GM19043 (cell line): ENCODE results near the gene MRPL41.
"Not testable (repeated sequence)": the region's sequence is repeated elsewhere in the genome, so short reads cannot be mapped to it uniquely, and the experiment has no call there.

Experiments used
- ATAC-seq: cut with Tn5 transposase; IDR thresholded peaks from one replicate; pipeline ENCODE4 v1.9.1; 2021; ENCODE audit warnings: low read depth; ENCODE audit not compliant: unreplicated experiment

Gene MRPL41

DNA sequence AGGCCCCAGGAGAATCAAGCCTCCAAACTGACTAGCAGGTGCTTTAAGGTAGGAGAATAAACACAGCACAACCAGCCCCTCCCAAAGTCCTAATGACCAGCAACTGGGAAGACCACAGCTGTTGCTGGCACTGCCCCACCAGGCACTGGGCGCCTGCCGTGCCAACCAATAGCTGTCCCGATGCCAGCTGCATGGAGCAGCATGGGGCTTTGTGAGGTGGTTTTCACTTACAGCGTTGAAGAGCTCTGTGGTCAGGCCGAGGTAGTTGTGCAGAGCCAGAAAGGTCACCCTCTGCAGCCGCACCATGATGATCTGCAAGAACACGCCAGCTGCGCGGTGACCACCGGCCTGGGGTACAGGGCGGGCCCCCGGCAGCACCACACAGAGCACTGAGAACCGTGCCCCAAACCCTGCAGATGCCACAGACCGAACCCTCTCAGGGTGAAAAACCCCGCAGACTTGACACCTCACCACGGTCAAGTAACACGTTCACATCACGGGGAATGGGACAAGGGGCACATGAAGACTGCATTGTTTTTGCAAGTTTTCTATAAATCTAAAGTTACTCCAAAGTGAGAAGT, 30.2 kb upstream of the MRPL41 start:
- ATAC-seq, result no peak

DNA sequence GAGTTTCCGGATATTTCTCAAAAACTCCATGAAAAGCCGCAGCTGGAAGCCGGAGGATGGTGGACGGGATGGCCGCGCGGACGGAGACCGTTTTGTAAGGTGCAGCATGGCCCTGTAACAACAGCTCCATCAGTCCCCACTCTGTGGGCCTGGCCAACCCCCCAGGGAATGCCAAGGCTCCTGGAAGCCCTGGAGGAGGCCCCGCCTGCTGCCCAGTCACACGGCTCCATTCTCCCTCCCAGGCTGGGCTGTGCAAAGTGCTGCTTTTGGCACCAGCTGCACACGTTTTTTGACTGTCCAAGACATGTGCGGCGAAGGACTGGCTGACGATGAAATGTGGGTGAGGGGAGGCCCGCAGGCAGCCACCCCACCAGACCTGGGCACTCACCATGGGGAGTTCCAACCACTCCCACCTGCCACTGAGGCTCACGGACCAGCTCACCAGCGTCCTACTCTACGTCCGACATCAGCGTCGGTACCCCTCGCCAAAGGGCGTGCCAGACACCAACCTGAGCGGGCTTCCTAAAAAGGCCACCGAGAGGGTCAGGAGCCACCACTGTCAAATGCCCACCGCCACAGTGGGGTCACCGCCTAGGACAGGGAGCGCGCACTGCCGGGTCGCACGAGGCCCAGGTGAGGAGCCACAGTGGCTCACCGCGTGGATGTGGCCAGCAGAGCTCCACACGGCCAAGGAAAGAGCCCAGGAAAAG, 28.8 kb upstream of the MRPL41 start:
- ATAC-seq, result no peak

DNA sequence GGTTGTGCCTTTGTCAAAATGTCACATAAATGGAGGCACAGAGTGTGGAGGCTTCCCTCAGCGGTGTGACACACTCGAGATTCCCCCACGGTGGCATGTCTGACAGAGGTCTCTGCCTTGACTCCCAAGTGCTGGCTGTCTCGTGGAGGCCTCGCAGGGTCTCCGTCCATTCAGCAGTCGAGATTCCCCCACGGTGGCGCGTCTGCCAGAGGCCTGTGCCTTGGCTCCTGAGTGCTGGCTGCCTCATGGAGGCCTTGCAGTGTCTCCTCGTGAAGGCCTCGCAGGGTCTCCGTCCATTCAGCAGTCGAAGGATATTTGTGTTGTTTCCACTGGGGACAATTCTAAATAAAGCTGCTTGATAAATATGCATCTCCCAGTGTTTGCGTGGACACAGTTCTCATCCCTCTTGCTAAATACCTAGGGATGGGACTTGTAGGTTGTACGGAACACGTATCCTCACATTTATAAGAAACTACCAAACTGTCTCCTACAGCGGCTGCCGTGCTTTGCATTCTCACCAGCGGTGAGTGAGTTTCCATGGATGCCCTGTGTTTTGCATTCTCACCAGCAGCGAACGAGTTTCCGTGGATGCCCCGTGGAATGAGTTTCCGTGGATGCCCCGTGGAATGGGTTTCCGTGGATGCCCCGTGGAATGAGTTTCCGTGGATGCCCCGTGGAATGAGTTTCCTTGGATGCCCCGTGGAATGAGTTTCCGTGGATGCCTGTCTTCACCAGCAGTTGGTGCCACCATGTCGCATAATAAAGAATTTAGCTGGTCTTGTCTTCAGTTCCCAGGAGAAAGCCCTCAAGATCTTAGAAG, 27.3 kb upstream of the MRPL41 start:
- no peak for ATAC-seq

DNA sequence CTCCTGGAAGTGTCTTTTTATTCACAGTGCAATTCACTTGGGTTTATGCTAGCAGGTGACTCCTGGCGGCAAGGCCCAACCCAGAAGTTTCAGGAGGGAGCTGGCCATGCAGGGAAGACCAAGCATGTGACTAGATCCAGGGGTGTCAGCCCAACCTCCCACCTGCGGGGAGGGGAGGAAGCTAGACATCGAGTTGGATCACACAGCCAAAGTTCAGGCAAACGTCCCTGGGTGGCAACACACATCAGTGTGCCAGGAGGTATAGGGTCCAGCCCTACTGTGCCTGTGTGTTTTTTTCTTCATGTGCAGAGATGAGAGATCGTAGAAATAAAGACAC, 26.7 kb upstream of the MRPL41 start:
- ATAC-seq, result no peak

DNA sequence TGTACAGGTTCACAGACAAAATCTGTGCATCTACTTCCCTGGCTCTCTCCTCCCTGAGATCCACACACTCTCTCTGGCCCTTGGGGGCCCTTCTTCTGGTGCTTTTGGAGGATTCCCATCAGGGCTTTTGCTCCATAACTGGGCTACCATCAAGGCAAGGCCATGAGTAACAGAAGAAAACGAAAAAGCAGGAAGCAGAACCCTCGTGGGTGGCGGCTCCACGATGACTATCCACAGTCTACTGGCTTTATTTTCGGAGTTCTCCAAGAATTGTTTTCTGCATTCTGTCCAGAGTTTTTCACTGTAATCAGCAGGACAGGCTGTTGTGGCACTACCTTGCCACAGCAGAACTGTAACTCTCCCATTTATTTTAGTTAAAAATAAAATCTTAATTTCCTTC, 21.3 kb upstream of the MRPL41 start:
- no peak for ATAC-seq

DNA sequence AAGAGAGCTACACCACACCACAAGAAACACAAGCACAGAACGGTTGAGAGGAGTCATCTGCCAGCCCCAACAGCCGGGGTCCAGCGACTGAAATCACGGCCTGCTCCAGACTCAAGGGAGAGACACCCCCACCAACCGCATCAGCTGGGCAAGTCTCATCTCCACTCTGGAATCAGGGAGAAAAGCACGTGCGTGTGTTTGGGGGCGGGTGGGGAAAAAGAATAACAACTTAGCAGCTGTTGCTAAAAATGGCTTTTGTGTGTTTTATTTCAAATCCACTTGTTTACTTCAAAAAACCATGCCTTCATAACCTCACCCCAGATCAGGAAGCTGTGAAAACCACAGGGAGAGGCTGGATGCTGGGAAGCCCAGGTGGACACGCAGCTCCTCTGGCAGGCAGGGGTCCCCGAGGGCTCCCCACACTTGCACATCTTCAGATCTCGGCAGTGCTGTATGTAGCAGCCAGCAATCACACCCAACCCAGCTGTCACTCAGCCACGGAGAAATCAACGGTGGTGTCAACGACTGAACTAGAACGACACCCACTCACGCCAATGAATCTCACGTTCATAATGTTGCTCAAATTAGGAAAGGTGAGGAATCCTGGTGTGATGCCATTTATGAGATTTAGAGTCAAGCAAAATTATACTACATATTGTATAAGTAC, 20.4 kb upstream of the MRPL41 start:
- no peak for ATAC-seq

DNA sequence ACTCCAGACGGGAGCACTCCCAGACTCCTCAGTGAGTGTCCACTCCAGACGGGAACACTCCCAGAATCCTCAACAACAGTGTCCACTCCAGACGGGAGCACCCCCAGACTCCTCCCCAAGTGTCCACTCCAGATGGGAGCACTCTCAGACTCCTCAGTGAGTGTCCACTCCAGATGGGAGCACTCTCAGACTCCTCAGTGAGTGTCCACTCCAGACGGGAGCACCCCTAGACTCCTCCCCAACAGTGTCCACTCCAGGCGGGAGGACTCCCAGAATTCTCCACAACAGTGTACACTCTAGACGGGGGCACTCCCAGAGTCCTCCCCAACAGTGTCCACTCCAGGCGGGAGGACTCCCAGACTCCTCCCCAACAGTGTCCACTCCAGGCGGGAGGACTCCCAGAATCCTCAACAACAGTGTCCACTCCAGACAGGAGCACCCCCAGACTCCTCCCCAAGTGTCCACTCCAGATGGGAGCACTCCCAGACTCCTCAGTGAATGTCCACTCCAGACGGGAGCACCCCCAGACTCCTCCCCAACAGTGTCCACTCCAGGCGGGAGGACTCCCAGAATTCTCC, 18.7 kb upstream of the MRPL41 start:
- ATAC-seq, result not testable (repeated sequence)

DNA sequence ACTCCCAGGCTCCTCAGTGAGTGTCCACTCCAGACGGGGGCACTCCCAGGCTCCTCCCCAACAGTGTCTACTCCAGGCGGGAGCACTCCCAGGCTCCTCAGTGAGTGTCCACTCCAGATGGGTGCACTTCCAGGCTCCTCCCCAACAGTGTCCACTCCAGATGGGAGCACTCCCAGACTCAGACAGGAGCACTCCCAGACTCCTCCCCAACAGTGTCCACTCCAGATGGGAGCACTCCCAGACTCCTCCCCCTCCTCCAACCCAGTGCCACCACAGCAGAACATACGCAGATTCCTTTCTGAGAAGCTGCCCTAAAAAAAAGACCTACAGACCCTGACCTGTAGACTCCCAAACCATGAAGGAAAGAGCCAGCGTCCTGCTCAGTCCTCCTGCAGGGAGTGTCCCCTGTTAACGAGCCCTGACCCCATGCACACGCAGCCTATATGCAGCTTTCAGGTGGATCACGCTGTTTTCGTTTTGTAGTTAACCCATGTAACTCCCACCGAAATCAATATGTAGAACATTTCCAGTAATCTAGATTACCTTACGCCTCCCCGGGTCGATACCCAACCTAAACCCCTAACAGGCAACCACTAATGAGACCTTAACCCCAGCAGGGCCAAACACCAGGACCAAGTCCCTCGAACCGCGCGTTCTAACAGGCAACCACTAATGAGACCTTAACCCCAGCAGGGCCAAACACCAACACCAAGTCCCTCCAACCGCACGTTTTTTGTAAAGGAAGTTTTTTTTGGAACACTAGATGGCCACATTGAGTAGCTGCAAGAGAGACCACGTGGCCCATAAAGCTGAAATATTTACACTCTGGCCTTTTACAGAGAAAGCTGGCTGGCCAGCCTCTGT, 17.2 kb upstream of the MRPL41 start:
- ATAC-seq, result no peak

DNA sequence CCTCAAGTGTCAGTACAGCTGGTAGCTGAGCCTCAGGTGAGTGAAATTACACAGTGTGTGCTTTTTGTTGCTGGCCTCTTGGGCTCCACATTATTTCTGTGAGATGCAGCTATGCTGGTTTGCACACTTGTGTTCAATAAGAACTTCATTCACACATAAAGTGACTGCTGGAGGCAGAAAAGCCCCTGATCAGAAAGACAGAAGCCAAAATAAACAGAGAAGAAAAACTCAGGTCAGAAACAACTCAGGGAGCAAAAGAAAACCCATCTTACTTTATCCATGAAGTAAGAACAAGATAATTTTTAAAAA, 16.6 kb upstream of the MRPL41 start:
- no peak for ATAC-seq

DNA sequence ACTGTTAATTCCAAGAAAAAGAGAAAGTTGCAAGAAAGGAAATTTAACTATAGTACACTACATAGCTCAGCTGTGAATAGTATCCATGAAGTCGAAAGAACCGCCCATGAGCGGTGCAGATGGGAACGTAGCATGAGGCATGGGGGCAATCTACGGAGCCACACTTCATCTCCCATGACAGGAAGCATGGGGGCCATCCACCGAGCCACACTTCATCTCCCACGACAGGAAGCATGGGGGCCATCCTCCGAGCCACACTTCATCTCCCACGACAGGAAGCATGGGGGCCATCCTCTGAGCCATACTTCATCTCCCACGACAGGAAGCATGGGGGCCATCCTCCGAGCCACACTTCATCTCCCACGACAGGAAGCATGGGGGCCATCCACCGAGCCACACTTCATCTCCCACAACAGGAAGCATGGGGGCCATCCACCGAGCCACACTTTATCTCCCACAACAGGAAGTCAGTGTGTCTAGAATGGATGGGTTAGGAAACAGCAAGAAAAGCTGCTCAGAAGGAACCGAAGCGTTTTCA, 15.0 kb upstream of the MRPL41 start:
- not testable (repeated sequence) for ATAC-seq

DNA sequence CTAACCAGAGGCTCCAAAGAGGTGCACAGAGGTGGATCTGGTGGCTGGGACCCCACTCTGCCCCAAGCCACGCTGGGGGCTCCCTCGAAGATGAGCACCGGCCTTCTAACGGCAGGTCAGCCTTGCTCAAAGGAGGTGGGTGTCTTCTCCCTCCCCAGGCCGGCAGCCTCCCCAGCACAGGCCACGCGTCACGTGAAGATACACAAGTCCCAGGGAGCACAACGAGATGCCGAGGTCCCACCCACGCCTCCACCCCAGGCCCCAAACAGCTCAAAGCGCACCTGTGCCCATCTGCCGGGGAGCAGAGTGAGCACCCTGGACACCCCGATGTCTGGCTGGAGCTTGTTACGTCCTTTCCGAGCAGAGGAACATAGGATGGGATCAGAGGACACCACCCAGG, 13.6 kb upstream of the MRPL41 start:
- no peak for ATAC-seq

DNA sequence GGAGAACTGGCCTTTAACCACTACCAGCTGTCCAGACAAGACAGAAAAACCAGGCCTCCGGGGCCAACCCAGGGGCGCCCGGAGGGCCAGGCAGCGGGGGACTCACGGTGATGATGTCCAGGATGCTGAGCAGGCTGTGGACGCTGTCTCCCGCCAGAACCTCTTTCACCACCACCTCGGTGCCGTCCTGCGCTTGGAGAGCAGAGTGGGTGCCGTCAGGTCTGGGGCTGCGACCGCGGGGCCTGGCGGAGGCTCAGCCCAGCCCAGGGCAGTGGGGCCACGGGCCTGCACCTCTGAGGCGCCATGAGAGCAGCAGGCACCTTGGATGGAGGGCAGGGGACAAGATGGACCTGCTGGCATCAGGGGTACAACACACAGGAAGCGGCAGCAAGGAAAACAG, 11.1 kb upstream of the MRPL41 start:
- no peak for ATAC-seq

DNA sequence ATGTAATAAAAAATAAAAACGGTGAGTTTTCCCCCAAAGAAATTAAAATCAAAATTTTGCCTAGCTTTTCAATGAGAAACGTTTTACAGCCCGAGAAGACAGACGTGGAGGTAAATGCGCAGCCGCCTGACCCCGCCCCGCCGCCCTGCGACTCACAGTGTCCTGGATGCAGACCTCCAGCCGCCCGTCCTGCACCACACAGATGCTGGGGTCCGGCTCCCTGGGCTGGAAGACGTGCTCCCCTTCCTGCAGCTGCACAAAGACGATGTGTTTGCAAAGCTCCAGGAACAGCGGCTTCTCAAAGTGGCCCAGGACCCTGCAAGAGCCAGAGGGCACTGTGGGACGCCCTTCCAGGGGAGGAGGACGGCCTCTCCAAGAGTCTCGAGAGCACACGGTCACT, 9.2 kb upstream of the MRPL41 start:
- ATAC-seq, result no peak

DNA sequence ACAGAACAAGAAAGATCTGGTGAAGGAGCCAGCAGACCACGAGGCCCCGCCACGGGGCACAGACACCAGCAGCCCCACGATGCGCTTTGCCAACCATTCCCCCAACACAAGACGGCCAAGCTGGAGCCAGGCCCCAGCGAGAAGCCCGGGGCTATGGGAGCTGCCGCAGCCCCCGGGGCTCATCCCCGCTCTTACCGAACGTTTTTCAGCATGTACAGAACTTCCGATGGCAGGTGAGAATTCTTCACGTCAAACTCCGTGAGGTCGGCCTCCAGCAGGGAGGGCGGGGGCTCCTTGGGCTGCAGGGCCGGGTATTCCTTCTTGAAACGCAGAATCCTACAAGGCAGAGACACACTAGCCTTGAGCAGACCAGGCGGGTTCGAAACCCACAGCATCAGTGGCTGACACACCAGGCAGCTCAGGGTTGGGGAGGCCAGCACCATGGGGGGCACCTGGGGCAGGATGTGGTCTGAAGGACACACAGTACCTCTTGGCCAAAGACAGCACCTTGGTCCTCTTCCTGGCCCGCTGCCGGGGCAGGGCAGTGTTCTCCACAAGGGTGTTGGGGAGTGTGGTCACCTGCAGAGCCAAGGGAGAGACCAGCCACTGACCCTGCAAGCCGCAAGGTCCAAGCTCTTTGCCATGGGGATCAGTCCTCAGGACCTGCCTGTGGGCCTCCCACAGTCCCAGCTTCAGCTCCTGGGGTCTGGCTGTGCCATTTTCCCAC, 8.3 kb upstream of the MRPL41 start:
- no peak for ATAC-seq

DNA sequence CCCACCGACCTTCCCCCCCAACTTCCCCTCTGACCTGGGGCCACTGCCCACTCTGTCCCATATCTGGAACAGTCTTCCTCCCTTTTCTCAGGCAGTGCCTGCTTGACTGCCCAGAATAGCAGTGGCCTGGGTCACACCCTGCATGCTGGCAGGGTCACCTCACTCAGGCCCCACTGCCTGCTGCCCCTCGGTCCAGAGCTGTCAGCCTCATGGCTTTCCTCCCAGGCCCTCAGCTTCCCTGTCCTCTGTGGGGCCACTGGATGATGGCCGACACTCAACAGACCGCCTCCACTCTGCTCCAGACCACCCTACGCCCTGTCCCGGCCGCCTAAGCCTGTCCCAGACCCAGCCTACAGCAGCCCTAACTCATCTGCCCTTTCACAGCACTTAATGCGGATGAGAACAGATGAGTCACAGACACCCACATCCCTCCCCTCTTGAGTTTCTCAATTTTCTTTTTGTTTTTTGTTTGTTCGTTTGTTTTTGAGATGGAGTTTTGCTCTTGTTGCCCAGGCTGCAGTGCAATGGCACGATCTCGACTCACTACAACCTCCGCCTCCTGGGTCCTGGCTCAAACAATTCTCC, 7.4 kb upstream of the MRPL41 start:
- ATAC-seq, result no peak

DNA sequence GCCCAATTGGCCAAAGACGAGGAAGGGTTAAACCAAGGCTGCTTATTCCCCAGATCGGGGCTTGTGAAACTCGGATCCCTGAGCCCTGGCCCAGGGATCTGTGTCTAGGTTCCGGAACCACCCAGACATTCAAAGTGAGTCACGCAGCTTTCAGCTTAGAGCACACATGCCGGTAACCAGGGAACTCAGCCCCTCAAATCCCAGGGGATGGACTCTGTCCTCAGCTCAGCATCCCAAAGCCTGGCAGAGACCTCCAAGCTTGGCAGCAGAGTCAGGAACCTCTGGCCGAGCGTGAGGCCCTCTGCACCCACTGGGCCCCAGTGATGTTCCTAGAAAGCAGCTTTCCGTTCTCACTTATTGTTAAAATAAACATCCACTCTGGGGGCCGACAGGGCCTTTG, 6.6 kb upstream of the MRPL41 start:
- no peak for ATAC-seq

DNA sequence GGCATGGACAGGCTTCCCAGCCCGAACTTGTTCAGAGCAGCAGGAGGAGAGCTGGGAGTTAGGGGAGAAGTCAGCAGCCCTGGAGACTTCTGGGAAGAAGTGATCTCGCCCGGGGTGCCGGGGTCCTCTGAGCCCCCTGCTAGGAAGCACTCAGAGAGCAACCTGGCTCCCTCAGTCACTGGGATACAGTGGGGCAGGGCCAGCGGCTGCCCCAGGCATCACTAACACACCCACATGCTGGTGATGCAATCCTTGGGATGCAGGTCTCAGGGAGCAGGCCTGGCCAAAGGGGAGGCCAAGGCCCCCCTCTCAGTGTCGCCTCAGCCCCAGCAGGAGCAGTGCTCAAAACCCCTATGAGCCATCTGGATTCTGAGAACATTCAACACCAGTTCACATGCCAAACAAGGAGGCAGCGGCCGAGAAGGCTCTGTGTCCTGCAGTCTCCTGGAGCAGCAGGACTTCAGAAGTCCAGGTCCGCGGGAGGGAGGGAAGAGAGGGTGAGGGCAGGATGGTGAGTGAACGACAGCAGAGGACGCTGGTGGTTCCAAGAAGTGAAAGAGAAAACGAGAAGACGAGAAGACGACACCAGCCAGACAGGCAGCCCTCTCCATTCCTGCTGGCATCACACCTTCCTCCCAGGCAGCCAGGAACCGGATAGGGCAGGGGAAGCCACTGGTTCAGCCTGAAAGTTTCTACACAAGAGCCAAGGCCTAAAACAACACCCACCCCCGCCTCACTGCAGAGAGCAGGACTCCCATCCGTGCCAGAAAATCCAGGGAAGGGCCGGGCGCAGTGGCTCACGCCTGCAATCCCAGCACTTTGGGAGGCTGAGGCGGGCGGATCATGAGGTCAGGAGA, 3.8 kb upstream of the MRPL41 start:
- ATAC-seq, result no peak

DNA sequence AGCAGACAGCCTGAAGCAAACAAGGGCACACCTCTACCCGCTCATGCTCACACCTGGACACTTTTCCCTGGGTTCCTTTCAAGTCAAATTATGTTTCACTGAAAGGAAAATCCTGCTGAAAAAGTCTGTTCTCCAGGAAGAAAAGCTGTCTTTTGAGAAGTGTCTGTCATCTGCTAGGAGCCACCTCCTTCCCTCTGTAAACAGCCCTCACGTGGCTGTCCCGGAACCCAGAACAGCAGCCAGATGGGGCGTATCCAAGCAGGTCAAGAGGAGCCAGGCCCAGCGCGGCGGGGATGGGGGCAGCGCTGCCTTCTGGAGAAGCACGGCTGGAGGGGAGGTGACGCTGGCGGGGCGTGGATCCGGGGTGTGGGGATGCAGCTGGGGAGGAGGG, 1.5 kb upstream of the MRPL41 start, which contains the start of gene PNPLA7:
PNPLA7 (minus strand) TSS at position 172 of the 391 bp plus-strand sequence. CDS start 205 bp downstream, outside the sequence.
- ATAC-seq, result no peak
